Endometrium (tissue), 2 donors: ENCODE data around the gene PRAMEF1.
A peak's percentile ranks its signal among the peaks of the same experiment; 100 is the strongest.
"Not testable (repeated sequence)": the region's sequence is repeated elsewhere in the genome, so short reads cannot be mapped to it uniquely, and the experiment has no call there.

Source experiments
- FAIRE-seq: peaks from 2 replicates; lab custom pipeline; 2012; peaks lifted over from hg19 to GRCh38; lab: Jason Lieb, UNC
- donor health status: control.
- donor health status: control.

The PRAMEF1 gene

GRCh38 chr1:12775443-12775842 is 15.8 kb upstream of the PRAMEF1 start:
- no peak for FAIRE-seq

GRCh38 chr1:12776801-12777557 is 14.2 kb upstream of the PRAMEF1 start:
- FAIRE-seq: no peak

- no peak for FAIRE-seq
Measured at GRCh38 chr1:12778061-12778460, 13.1 kb upstream of the PRAMEF1 start.

- FAIRE-seq: no peak
Measured at GRCh38 chr1:12778907-12779306, 12.3 kb upstream of the PRAMEF1 start.

GRCh38 chr1:12781488-12781887 is 9.7 kb upstream of the PRAMEF1 start:
- peak; percentile 8 for FAIRE-seq

GRCh38 chr1:12783783-12784182 is 7.4 kb upstream of the PRAMEF1 start:
- FAIRE-seq: not testable (repeated sequence)

GRCh38 chr1:12784729-12785128 is 6.5 kb upstream of the PRAMEF1 start:
- FAIRE-seq: not testable (repeated sequence)

GRCh38 chr1:12798911-12799310 is 7.7 kb downstream of the PRAMEF1 start:
- FAIRE-seq: no peak

- no peak for FAIRE-seq
Measured at GRCh38 chr1:12799730-12800129, 8.5 kb downstream of the PRAMEF1 start.

- FAIRE-seq: no peak
Measured at GRCh38 chr1:12809933-12810332, 18.7 kb downstream of the PRAMEF1 start.

GRCh38 chr1:12810691-12811408 is 19.7 kb downstream of the PRAMEF1 start:
- FAIRE-seq: no peak

- FAIRE-seq: no peak
Measured at GRCh38 chr1:12811409-12811784, 20.2 kb downstream of the PRAMEF1 start.

- FAIRE-seq: not testable (repeated sequence)
Measured at GRCh38 chr1:12819061-12819460, 27.9 kb downstream of the PRAMEF1 start.

- FAIRE-seq: not testable (repeated sequence)
Measured at GRCh38 chr1:12831310-12831709, 40.1 kb downstream of the PRAMEF1 start, which contains the start of gene PRAMEF11. Gene PRAMEF11 (minus strand): TSS chr1:12831410. CDS start chr1:12828789, 2,621 bp downstream.

GRCh38 chr1:12833251-12833650 is 42.1 kb downstream of the PRAMEF1 start:
- not testable (repeated sequence) for FAIRE-seq
